Astrocyte of the spinal cord (primary cell): ENCODE results near the gene IDH3A.

ENCODE experiments used
- DNase-seq: peaks from one replicate; pipeline ENCODE4 v3.0.0; 2011; ENCODE audit warnings: low read depth, low spot score
- H3K4me3 ChIP-seq: 2 replicates; pipeline ENCODE4 v1.5.1; 2011; ENCODE audit warnings: low read depth, mild to moderate bottlenecking, low read length, moderate library complexity
- in situ Hi-C: cut with HindIII; loops from 2 replicates; pipeline ENCODE4 v1.10.0; 2017; ENCODE audit warnings: low sequenced_read_pairs
- TF ChIP-seq, protein P1 (sequence below): IDR thresholded peaks from 2 replicates; pipeline ENCODE4 v1.5.1; 2012; ENCODE audit warnings: low read depth, mild to moderate bottlenecking, low read length, inconsistent platforms

The IDH3A gene

DNA sequence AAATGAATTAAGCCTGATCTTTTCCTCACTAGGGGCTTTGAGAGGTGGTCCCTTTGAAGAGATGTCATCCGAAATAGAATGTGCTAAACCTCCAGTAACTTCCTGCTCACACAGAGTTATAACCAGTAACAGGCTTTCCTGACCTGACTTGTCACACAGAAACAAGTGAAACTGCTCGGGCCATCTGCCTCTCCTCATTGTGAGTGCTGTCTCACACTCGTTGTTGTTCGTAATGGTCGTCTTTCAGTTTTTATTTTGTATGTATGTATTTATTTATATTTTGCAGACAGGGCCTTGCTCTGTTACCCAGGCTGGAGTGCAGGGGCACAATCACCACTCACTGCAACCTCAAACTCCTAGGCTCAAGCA is 61.2 kb downstream of the IDH3A start:
- no peak overlapping the region for H3K4me3 ChIP-seq
- in situ Hi-C loops: no loop called here
- TF ChIP-seq, protein P1, sequence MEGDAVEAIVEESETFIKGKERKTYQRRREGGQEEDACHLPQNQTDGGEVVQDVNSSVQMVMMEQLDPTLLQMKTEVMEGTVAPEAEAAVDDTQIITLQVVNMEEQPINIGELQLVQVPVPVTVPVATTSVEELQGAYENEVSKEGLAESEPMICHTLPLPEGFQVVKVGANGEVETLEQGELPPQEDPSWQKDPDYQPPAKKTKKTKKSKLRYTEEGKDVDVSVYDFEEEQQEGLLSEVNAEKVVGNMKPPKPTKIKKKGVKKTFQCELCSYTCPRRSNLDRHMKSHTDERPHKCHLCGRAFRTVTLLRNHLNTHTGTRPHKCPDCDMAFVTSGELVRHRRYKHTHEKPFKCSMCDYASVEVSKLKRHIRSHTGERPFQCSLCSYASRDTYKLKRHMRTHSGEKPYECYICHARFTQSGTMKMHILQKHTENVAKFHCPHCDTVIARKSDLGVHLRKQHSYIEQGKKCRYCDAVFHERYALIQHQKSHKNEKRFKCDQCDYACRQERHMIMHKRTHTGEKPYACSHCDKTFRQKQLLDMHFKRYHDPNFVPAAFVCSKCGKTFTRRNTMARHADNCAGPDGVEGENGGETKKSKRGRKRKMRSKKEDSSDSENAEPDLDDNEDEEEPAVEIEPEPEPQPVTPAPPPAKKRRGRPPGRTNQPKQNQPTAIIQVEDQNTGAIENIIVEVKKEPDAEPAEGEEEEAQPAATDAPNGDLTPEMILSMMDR: no peak
- DNase-seq: no peak

DNA sequence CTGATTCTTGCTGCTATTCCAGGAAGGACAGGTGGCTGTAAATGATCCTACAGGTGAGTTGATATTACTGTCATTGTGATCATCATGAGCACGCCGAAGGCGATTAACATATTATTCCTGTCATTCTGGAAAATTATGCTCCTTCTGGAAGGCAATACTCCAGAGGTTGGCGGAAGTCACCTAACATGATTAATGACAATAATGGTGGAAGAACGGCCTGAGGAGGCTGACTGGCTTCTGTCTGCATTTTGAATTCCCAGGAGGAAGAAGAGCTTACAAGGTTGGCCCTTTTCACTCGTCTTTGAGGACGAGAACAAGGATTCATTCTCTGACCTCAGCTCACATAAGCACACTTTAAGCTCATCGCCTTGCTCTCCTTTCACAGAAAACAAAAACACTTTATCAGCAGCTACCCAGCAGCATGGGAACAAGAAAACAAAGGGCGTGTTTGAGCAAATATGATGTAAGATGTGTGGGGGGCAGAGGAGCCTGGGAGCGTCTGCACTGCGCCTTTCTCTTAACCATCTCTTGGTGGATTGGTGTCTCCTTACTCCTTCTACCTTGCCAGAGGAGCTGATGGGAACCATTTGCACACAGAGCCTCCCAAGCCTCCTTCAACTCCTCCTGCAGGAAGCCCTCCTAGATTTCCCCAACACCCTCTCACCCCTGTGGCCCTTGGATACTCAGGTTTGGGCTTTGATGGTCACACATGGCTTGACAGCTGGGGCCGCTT is 62.2 kb downstream of the IDH3A start:
- no peak for DNase-seq
- H3K4me3 ChIP-seq: no peak overlapping the region
- in situ Hi-C loops: no loop called here
- TF ChIP-seq, protein P1: no peak

DNA sequence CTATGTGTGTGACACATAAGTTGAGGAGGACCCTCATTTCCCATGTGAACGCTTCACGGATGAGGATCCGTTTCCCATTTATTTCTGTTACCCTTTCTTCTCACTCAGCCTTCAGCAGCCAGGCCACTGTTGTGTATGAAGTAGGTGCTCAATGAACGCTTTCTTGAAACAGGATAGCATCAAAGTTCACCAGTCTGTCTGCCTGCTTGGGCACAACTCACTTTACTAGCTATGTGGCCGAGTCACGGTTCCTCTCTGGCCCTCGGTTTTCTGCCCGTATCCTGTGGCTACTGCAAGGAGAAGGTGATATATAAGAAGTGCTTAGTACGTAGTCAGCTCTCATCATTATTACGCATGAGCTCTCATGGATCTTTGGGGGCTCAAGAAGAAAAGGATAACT is 62.8 kb downstream of the IDH3A start:
- in situ Hi-C loops: no loop called here
- TF ChIP-seq, protein P1: no peak
- DNase-seq: no peak
- no peak overlapping the region for H3K4me3 ChIP-seq

DNA sequence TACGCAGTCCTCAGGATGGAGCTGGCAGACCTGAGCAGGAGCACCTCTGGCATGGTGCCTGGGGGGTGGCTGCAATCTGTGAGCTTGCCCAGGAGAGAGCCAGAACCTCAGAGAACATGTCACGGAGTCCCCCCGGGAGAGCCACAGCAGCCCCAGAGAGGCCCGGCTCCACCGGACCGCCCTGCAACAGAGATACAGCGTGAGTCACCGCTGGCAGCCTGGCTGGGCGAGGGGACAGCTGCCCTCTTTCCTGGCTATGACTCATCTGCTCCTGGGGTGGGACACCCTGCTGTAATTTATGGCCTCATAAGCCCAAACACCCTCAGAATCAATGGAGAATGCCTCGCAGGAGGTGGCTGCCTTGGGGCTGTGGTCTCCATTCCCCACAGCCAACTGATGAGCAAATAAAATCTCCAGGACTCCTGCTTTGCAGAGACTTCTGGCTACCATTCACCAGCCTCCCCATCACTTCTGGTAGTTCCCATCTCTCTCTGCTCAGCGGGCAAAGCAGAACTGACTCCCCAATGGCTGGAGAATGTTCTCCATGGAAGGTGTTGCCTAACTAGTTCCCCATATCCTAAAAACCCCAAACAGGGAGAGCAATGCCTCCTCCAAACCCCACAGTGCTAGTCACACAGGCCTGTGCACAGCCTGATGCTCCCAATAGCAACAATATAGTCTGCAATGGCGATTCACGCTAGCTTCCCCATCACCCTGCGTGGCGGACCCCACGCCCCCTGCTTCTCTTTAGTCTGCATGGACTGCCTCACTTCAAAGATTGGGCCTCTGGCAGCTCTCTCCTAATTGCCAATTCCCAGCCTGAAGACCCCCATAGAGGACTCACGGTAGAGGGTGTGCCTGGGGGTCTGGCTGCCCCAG is 63.6 kb downstream of the IDH3A start:
- no peak overlapping the region for H3K4me3 ChIP-seq
- in situ Hi-C loops: no loop called here
- TF ChIP-seq, protein P1: no peak
- DNase-seq: peak; percentile 89

DNA sequence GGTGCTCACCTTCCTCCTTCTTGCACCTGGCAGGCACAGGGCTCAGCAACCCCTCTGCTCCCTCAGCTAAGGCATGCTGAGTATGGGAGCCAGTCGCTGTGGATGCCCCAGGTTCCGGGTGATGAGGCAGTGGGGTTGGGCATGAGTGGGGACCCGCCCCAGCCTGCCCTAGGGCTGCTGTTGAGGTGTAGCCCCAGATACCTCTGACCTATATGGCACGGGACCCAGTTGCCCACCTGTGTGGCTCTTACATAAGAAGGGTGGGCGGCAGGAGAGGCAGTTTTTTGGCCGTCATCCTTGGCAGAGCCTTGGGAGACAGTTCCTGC is 64.2 kb downstream of the IDH3A start:
- no peak overlapping the region for H3K4me3 ChIP-seq
- in situ Hi-C loops: no loop called here
- no peak for DNase-seq
- TF ChIP-seq, protein P1: no peak

DNA sequence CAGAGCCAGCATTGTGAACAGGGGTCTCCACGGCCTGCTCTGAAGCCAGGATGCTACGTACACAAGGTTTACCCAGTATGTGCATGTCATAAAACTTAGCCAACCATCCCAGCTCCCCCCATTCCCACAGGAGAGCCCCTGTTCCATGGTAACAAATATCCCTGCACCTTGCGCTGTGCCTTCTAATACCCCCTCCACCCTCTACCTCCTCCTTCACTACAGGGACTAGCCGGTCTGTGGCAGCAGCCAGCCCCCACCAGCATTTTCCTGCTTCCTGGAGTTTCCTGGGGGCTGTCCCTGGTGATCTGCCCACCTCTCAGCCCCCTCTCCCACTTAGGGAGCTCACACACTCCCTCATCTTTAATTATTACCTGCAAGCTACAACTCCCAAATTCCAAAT is 64.8 kb downstream of the IDH3A start:
- no peak overlapping the region for H3K4me3 ChIP-seq
- TF ChIP-seq, protein P1: no peak
- no peak for DNase-seq
- in situ Hi-C loops: no loop called here
